NCI-H345 treated with DMSO at 0.1 percent for 48 hours (cell line): ENCODE data around the gene GPC6.

Experiments used
- DNase-seq: peaks from one replicate; lab custom pipeline; 2025; ENCODE audit not compliant: unreplicated experiment; lab: John Stamatoyannopoulos, UW

GPC6 gene

GRCh38 chr13:94140027-94140426 is 913.4 kb downstream of the GPC6 start:
- DNase-seq, result no peak

GRCh38 chr13:94140511-94140910 is 913.9 kb downstream of the GPC6 start:
- DNase-seq, result no peak

- DNase-seq, result no peak
Measured at GRCh38 chr13:94143624-94144350, 917.2 kb downstream of the GPC6 start.

- no peak for DNase-seq
Measured at GRCh38 chr13:94145966-94146365, 919.4 kb downstream of the GPC6 start.

GRCh38 chr13:94153586-94153985 is 927.0 kb downstream of the GPC6 start:
- no peak for DNase-seq

GRCh38 chr13:94154367-94154766 is 927.8 kb downstream of the GPC6 start:
- no peak for DNase-seq

- DNase-seq, result no peak
Measured at GRCh38 chr13:94157705-94158218, 931.2 kb downstream of the GPC6 start.

- no peak for DNase-seq
Measured at GRCh38 chr13:94160875-94161274, 934.3 kb downstream of the GPC6 start.

GRCh38 chr13:94162289-94162688 is 935.7 kb downstream of the GPC6 start:
- DNase-seq, result no peak

GRCh38 chr13:94163535-94163934 is 936.9 kb downstream of the GPC6 start:
- DNase-seq, result no peak

- no peak for DNase-seq
Measured at GRCh38 chr13:94168783-94169453, 942.3 kb downstream of the GPC6 start.

GRCh38 chr13:94169454-94170144 is 943.0 kb downstream of the GPC6 start:
- no peak for DNase-seq

GRCh38 chr13:94170145-94170571 is 943.6 kb downstream of the GPC6 start:
- DNase-seq, result no peak

GRCh38 chr13:94172416-94172815 is 945.8 kb downstream of the GPC6 start:
- DNase-seq, result no peak

GRCh38 chr13:94173312-94173854 is 946.8 kb downstream of the GPC6 start:
- DNase-seq, result no peak

GRCh38 chr13:94174009-94174408 is 947.4 kb downstream of the GPC6 start:
- DNase-seq, result no peak

- DNase-seq, result no peak
Measured at GRCh38 chr13:94175076-94175475, 948.5 kb downstream of the GPC6 start.

- DNase-seq, result no peak
Measured at GRCh38 chr13:94176561-94176960, 950.0 kb downstream of the GPC6 start.

- DNase-seq, result no peak
Measured at GRCh38 chr13:94177041-94177440, 950.4 kb downstream of the GPC6 start.

GRCh38 chr13:94178625-94179244 is 952.1 kb downstream of the GPC6 start:
- no peak for DNase-seq

- no peak for DNase-seq
Measured at GRCh38 chr13:94181461-94182107, 955.0 kb downstream of the GPC6 start.
